Measurements from ENCODE around the gene STEAP4. TPM values are rescaled to one million over a fixed set of nuclear protein-coding genes. Genes with fewer than 3 reads are reported as not detected.
A peak's percentile ranks its signal among the peaks of the same experiment; 100 is the strongest.

STEAP4 gene
- total RNA-seq, 2 donors from 2014 or later = 0.10 to 0.42 TPM

DNA sequence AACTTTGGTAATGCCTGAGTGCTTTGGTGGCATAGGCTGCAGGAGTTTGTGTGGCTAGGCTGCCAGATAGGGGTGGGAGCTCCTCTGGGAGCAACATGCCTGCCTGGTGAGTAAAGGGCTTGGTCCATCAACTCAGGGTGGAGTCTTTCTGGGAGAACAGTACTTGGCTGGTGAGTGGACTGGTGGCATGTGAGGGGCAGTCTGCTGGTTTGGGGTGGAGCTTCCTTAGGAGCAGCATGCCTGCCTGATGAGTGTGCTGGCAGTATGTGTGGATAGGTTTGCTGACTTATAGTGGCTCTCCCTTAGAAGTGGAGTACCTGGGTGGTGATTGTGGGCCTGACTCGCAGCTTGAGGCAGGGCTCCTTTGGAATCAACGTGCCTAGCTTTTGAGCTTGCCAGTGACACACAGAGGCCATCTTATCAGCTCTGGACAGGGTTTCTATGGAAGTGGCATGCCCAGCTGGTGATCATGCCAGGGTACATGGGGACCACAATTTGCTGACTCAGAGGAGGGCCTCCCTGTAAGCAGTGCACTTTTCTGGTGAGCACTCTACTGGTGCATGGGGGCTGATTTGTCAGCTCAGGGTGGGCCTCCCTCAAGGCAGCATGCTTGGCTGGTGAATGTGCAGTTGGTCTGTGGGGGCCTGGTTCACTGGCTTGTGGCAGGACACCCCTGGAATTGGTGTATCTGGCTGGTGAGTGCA, 51.8 kb downstream of the STEAP4 start:
- Mint-ChIP-seq H3K4me1 (no peaks in the 10 kb centered on the region), H3K36me3 (ENCODE audit: low read depth) (peaks cover 4% of the 10 kb centered on the region), H3K27ac (no peak overlapping the region), H3K27me3 (peaks cover 7% of the 10 kb centered on the region), H3K4me3 (no peak overlapping the region)
- DNase-seq (no peak), ATAC-seq (no peak)
- no peaks in the 10 kb centered on the region for H3K9me3 ChIP-seq (ENCODE audit: control insufficient read depth, low read length, poor library complexity, severe bottlenecking)

GRCh38 chr7:88253640-88254039, 53.1 kb downstream of the STEAP4 start:
- H3K4me1 Mint-ChIP-seq = no peaks in the 10 kb centered on the region
- H3K4me3 Mint-ChIP-seq = no peak overlapping the region
- ATAC-seq = no peak

GRCh38 chr7:88244258-88244657, 62.4 kb downstream of the STEAP4 start:
- Mint-ChIP-seq H3K27ac (no peak overlapping the region), H3K27me3 (peaks cover 13% of the 10 kb centered on the region), H3K4me3 (no peak overlapping the region), H3K4me1 (peaks cover 2% of the 10 kb centered on the region), H3K36me3 (ENCODE audit: low read depth) (no peaks in the 10 kb centered on the region)
- ATAC-seq (no peak), DNase-seq (no peak)
- no peaks in the 10 kb centered on the region for H3K9me3 ChIP-seq (ENCODE audit: control insufficient read depth, low read length, poor library complexity, severe bottlenecking)

More at GRCh38 chr7:88253640-88254039, 53.1 kb downstream of the STEAP4 start:
- H3K9me3 ChIP-seq (ENCODE audit: control insufficient read depth, low read length, poor library complexity, severe bottlenecking) = no peaks in the 10 kb centered on the region
- Mint-ChIP-seq H3K36me3 (ENCODE audit: low read depth) (peaks cover 4% of the 10 kb centered on the region), H3K27ac (no peak overlapping the region), H3K27me3 (peaks cover 7% of the 10 kb centered on the region)
- DNase-seq = no peak

DNA sequence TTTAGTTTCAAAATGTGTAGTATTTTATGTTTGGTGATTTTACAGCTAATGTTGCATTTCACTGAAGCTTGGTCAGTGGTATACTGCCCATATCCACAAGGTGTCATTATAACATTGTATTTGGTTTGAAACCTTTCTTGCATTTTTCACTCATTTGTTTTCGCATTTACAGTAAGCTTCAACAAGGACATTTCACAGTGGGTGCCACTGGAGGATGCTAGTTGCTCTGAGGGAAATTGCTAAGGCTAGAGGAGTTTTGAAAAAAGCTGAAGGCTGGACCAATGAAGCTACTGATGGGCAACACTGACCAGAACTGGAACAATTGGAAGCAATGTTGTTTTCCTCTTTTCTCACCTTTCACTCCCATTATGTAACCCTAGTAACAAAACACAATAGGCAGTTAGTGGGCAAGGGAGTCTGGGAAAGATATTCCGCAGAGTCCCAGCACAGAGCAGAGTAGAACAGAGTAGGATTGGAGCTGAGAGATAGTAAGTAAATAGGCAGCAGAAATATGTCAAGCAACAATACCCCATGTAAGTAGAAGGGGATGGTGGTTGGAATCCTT, 63.3 kb downstream of the STEAP4 start:
- peaks cover 2% of the 10 kb centered on the region for H3K4me1 Mint-ChIP-seq
- no peak overlapping the region for H3K27ac Mint-ChIP-seq
- DNase-seq (no peak), ATAC-seq (peak; percentile 52)
- H3K9me3 ChIP-seq (ENCODE audit: control insufficient read depth, low read length, poor library complexity, severe bottlenecking) = no peaks in the 10 kb centered on the region
- no peak overlapping the region for H3K4me3 Mint-ChIP-seq
- no peaks in the 10 kb centered on the region for H3K36me3 Mint-ChIP-seq (ENCODE audit: low read depth)
- H3K27me3 Mint-ChIP-seq = peaks cover 13% of the 10 kb centered on the region

DNA sequence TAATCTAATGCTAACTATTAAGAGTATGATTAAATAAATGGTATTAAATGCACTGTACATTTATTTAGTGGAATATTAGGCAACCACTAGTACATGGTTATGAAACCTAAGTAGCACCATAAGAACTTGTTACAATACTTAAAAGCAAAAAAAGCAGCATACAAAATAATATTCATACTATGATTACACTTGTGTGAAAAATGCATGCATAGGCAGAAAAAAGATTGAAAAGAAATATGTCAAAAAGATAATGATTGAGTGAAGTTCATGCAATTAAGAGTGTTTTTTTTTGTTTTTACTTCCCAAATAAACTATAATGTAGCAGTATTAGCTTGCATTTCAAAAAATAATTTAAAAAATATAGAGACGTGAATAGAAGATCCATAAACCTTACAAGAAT, 66.8 kb downstream of the STEAP4 start:
- H3K4me3 Mint-ChIP-seq = no peak overlapping the region
- peaks cover 3% of the 10 kb centered on the region for H3K4me1 Mint-ChIP-seq
- ATAC-seq = no peak
- H3K27me3 Mint-ChIP-seq = peaks cover 16% of the 10 kb centered on the region
- H3K27ac Mint-ChIP-seq = no peak overlapping the region
- no peak for DNase-seq
- no peaks in the 10 kb centered on the region for H3K9me3 ChIP-seq (ENCODE audit: control insufficient read depth, low read length, poor library complexity, severe bottlenecking)
- H3K36me3 Mint-ChIP-seq (ENCODE audit: low read depth) = peaks cover 2% of the 10 kb centered on the region

DNA sequence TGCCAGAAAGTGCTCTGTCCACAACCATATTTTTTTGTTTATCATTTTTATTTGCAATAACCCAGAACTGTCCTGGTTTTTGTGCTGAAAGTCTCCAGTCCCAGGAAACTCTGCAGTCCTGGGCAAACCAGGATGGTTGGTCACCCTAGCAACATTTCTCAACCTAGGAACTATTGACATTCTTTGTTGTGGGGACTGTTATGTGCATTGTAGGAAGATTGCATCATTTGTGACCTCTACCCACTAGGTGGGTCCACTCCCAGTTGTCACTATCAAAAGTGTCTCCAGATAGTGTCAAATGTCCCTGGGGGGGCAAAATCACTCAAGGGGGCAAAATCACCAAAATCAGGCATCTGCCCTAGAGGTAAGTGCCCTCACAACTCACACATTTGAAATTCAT, 72.9 kb downstream of the STEAP4 start:
- DNase-seq (no peak), ATAC-seq (no peak)
- no peaks in the 10 kb centered on the region for H3K9me3 ChIP-seq (ENCODE audit: control insufficient read depth, low read length, poor library complexity, severe bottlenecking)
- H3K27me3 Mint-ChIP-seq = peaks cover 28% of the 10 kb centered on the region
- H3K4me3 Mint-ChIP-seq = no peak overlapping the region
- no peak overlapping the region for H3K27ac Mint-ChIP-seq
- H3K4me1 Mint-ChIP-seq = peaks cover 6% of the 10 kb centered on the region
- H3K36me3 Mint-ChIP-seq (ENCODE audit: low read depth) = peaks cover 2% of the 10 kb centered on the region

DNA sequence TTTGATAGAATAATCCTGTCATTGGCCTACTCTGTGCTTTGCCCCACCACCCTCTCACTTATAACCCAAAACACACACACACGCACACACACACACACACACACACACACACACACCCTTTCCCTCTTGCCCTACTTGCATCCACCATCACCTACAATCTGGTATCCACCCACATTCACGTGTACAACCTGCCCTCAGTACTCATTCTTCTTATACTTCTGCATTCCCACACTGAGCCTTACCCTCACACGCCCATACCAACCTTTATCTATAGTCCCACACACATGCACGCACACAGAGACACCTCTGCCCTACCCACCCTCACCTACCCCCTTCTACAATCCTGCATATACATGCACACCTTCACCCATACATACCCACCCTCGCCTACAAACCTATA, 76.0 kb downstream of the STEAP4 start:
- Mint-ChIP-seq H3K27me3 (peaks cover 24% of the 10 kb centered on the region), H3K36me3 (ENCODE audit: low read depth) (no peaks in the 10 kb centered on the region), H3K27ac (no peak overlapping the region), H3K4me1 (peaks cover 3% of the 10 kb centered on the region), H3K4me3 (no peak overlapping the region)
- DNase-seq = no peak
- H3K9me3 ChIP-seq (ENCODE audit: control insufficient read depth, low read length, poor library complexity, severe bottlenecking) = no peaks in the 10 kb centered on the region
- ATAC-seq = no peak

GRCh38 chr7:88229302-88229995, 77.2 kb downstream of the STEAP4 start:
- ATAC-seq (no peak), DNase-seq (no peak)
- Mint-ChIP-seq H3K4me3 (no peak overlapping the region), H3K27ac (no peak overlapping the region), H3K27me3 (peaks cover 18% of the 10 kb centered on the region), H3K36me3 (ENCODE audit: low read depth) (no peaks in the 10 kb centered on the region), H3K4me1 (peaks cover 3% of the 10 kb centered on the region)
- H3K9me3 ChIP-seq (ENCODE audit: control insufficient read depth, low read length, poor library complexity, severe bottlenecking) = no peaks in the 10 kb centered on the region

- no peak overlapping the region for H3K27ac Mint-ChIP-seq
- no peaks in the 10 kb centered on the region for H3K4me1 Mint-ChIP-seq
- ATAC-seq (no peak), DNase-seq (no peak)
- H3K9me3 ChIP-seq (ENCODE audit: control insufficient read depth, low read length, poor library complexity, severe bottlenecking) = no peaks in the 10 kb centered on the region
- peaks cover 15% of the 10 kb centered on the region for H3K27me3 Mint-ChIP-seq
- no peaks in the 10 kb centered on the region for H3K36me3 Mint-ChIP-seq (ENCODE audit: low read depth)
- H3K4me3 Mint-ChIP-seq = no peak overlapping the region
Measured at GRCh38 chr7:88226886-88227516, 79.7 kb downstream of the STEAP4 start.

GRCh38 chr7:88226201-88226600, 80.5 kb downstream of the STEAP4 start:
- Mint-ChIP-seq H3K4me1 (peaks cover 1% of the 10 kb centered on the region), H3K27me3 (peaks cover 10% of the 10 kb centered on the region), H3K4me3 (no peak overlapping the region), H3K36me3 (ENCODE audit: low read depth) (no peaks in the 10 kb centered on the region), H3K27ac (no peak overlapping the region)
- H3K9me3 ChIP-seq (ENCODE audit: control insufficient read depth, low read length, poor library complexity, severe bottlenecking) = no peaks in the 10 kb centered on the region
- ATAC-seq = no peak
- no peak for DNase-seq

DNA sequence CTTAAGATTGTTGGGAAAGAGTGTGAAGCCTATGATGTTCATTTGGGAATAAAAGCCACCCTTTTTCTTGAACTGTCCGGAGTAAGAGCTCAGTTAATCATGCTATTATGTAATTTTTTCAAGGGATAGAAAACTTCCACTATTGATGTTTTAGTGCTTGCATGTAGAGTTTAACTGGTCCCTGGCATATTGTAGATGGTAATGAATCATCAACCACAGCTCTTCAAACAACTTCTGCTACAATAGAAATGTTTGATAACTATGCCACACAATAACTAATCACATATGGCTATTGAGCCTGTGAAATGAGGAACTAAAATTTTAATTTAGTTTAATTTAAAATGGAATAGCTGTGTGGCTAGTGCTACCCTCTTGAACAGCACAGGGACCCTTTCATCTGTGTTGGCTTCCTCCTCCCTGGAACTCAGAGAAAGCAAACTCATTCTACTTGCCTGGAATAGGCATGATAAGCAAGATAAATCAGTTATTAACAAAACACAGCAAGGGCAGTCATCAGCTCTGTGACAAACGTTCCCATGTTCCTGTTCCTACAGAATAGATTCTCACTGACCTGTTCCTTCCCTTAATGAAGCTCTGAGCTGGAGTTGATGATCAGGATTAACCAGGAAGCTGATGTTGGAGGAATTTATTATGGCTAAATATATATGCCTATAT, 82.0 kb downstream of the STEAP4 start:
- Mint-ChIP-seq H3K27me3 (peaks cover 10% of the 10 kb centered on the region), H3K4me3 (no peak overlapping the region), H3K36me3 (ENCODE audit: low read depth) (no peaks in the 10 kb centered on the region)

DNA sequence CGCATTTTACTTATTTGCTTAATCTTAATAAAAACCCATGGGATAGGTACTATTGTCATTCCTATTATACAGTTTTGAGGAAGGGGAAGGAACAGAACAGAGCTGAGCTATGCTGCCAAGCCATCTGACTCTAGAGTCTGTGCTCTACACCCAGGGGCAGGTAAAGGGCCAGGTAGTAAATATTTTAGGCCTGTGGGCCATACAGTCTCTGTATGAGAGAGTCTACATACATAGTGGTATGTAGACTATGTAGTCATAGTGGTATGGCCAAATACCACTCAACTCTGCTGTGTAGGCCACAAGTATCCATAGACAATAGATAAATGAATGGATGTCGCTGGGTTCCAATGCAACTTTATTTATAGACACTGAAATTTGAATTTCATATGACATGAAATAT, 83.4 kb downstream of the STEAP4 start:
- DNase-seq (no peak), ATAC-seq (no peak)
- H3K27me3 Mint-ChIP-seq = peaks cover 10% of the 10 kb centered on the region
- H3K27ac Mint-ChIP-seq = no peak overlapping the region
- H3K9me3 ChIP-seq (ENCODE audit: control insufficient read depth, low read length, poor library complexity, severe bottlenecking) = no peaks in the 10 kb centered on the region
- H3K36me3 Mint-ChIP-seq (ENCODE audit: low read depth) = no peaks in the 10 kb centered on the region
- H3K4me1 Mint-ChIP-seq = peaks cover 11% of the 10 kb centered on the region
- H3K4me3 Mint-ChIP-seq = no peak overlapping the region

More for the DNA sequence above, 82.0 kb downstream of the STEAP4 start:
- no peak for ATAC-seq
- no peak for DNase-seq
- H3K9me3 ChIP-seq (ENCODE audit: control insufficient read depth, low read length, poor library complexity, severe bottlenecking) = no peaks in the 10 kb centered on the region
- no peak overlapping the region for H3K27ac Mint-ChIP-seq
- H3K4me1 Mint-ChIP-seq = peaks cover 5% of the 10 kb centered on the region
